Neural progenitor cell (in vitro differentiated cells): ENCODE results near the gene DNAH14.

Experiments
- CTCF ChIP-seq: fragments of 200-600 bp; sonication (generic); IDR thresholded peaks from 2 replicates; pipeline ENCODE4 v1.5.1; 2017; ENCODE audit warnings: antibody characterized with exemption, mild to moderate bottlenecking
- EZH2 ChIP-seq: fragments of 200-600 bp; sonication (generic); IDR thresholded peaks from 2 replicates; pipeline ENCODE4 v1.6.1; 2017; ENCODE audit warnings: antibody characterized with exemption, mild to moderate bottlenecking, moderate library complexity
- EZH2phosphoT487 ChIP-seq: fragments of 200-600 bp; sonication (generic); IDR thresholded peaks from 2 replicates; pipeline ENCODE4 v1.6.1; 2017; ENCODE audit warnings: antibody characterized with exemption

DNA sequence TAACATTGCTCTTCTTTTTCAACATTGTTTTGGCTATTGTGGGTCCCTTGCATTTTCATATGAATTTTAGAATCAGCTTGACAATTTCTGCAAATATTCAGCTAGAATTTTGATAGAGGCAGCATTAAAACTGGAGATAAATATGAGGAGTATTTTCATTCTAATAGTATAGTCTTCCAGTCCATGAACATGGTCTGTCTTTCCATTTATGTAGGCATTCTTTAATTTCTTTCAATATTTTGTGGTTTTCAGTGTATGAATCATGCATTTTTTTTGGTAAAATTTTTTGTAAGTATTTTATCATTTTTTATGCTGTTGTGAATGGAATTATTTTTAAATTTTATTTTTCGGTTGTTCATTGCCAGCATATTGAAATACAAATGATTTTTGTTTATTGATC, 97.2 kb downstream of the DNAH14 start:
- no peak for TF ChIP-seq CTCF
- no peak for TF ChIP-seq EZH2phosphoT487
- no peak for TF ChIP-seq EZH2
